GM12878 (cell line): Measurements from ENCODE around the gene UCHL5.

Source experiments
- CREB1 ChIP-seq: IDR thresholded peaks from 2 replicates; pipeline ENCODE4 v1.6.1; 2012; ENCODE audit warnings: low read depth, mild to moderate bottlenecking, inconsistent platforms
- EZH2 ChIP-seq: IDR thresholded peaks from 2 replicates; pipeline ENCODE4 v1.6.1; 2012; ENCODE audit warnings: low read depth, mild to moderate bottlenecking, control low read depth, inconsistent platforms, low read length, borderline replicate concordance; ENCODE audit not compliant: control insufficient read depth
- FOXM1 ChIP-seq: IDR thresholded peaks from 2 replicates; pipeline ENCODE4 v1.6.1; 2012; ENCODE audit warnings: low read depth, mild to moderate bottlenecking, inconsistent platforms, low read length, moderate library complexity
- KDM1A ChIP-seq: fragments of 200-600 bp; sonication (generic); IDR thresholded peaks from 2 replicates; pipeline ENCODE4 v1.6.1; 2016; ENCODE audit warnings: borderline replicate concordance
- POLR2AphosphoS2 ChIP-seq: IDR thresholded peaks from 2 replicates; pipeline ENCODE4 v1.6.1; 2011; ENCODE audit warnings: low read depth, mild to moderate bottlenecking, low read length, improper control_type of control experiment, moderate library complexity
- POLR2AphosphoS5 ChIP-seq: IDR thresholded peaks from 2 replicates; pipeline ENCODE4 v1.6.1; 2011; ENCODE audit warnings: mild to moderate bottlenecking, low read length, inconsistent platforms
- RAD21 ChIP-seq: IDR thresholded peaks from 2 replicates; pipeline ENCODE4 v1.6.1; 2011; ENCODE audit warnings: mild to moderate bottlenecking, low read depth, low read length, moderate library complexity; ENCODE audit not compliant: insufficient read depth
- RELA ChIP-seq: fragments of 450-650 bp; IDR thresholded peaks from 2 replicates; pipeline ENCODE4 v1.8.0; 2014; ENCODE audit warnings: borderline replicate concordance; ENCODE audit not compliant: partially characterized antibody
- TF ChIP-seq, protein P1 (sequence below): fragments of 450-650 bp; IDR thresholded peaks from 2 replicates; pipeline ENCODE4 v1.6.1; 2017; ENCODE audit warnings: mild to moderate bottlenecking, low read depth, inconsistent platforms; ENCODE audit not compliant: poor library complexity, severe bottlenecking
- TF ChIP-seq, protein P2 (sequence below), 3 experiments: IDR thresholded peaks in 2 of 3; conservative IDR thresholded peaks in 1 of 3; 2 replicates each; pipeline ENCODE4 v1.5.1; 2011; ENCODE audit warnings: low read depth in 3 of 3, low read length in 3 of 3, mild to moderate bottlenecking in 3 of 3, control low read depth in 2 of 3, moderate library complexity in 2 of 3, inconsistent platforms in 1 of 3, mixed read lengths in 1 of 3; ENCODE audit not compliant: control insufficient read depth in 2 of 3, insufficient read depth in 1 of 3; ENCODE audit errors: extremely low read depth in 1 of 3
- TF ChIP-seq, protein P3 (sequence below): IDR thresholded peaks from 2 replicates; pipeline ENCODE4 v1.6.1; 2012; ENCODE audit warnings: low read depth, low read length, improper control_type of control experiment
- TF ChIP-seq, protein P4 (sequence below): fragments of 450-650 bp; IDR thresholded peaks from 2 replicates; pipeline ENCODE4 v1.6.1; 2016; ENCODE audit warnings: mild to moderate bottlenecking, moderate library complexity, borderline replicate concordance
- TF ChIP-seq, protein P5 (sequence below): fragments of 450-650 bp; conservative IDR thresholded peaks from 2 replicates; pipeline ENCODE4 v1.6.1; 2017; ENCODE audit warnings: mild to moderate bottlenecking, moderate library complexity

DNA sequence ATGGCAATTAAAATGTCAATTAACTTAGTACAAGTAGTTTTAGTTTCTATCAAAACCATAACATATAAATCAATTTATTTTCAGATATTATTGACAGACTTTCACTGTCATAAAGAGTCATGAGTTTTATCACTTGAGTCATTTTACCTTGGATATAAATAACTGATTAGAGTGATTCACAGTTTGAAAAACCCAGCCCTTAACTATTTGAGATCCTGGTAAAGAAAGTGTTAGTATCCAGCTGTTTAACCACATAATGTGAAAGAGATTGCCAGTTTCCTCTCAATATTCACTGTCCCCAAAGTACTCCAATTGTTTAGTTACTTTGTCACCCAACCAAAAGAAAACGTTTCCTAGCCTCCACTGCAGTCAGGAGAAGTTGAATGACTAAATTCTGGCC lies 91.3 kb downstream of the UCHL5 start:
- TF ChIP-seq, protein P1, sequence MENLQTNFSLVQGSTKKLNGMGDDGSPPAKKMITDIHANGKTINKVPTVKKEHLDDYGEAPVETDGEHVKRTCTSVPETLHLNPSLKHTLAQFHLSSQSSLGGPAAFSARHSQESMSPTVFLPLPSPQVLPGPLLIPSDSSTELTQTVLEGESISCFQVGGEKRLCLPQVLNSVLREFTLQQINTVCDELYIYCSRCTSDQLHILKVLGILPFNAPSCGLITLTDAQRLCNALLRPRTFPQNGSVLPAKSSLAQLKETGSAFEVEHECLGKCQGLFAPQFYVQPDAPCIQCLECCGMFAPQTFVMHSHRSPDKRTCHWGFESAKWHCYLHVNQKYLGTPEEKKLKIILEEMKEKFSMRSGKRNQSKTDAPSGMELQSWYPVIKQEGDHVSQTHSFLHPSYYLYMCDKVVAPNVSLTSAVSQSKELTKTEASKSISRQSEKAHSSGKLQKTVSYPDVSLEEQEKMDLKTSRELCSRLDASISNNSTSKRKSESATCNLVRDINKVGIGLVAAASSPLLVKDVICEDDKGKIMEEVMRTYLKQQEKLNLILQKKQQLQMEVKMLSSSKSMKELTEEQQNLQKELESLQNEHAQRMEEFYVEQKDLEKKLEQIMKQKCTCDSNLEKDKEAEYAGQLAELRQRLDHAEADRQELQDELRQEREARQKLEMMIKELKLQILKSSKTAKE = no peak
- TF ChIP-seq RELA (no peak), KDM1A (no peak), CREB1 (no peak), EZH2 (no peak), POLR2AphosphoS5 (no peak), RAD21 (no peak), POLR2AphosphoS2 (no peak), FOXM1 (no peak)
- TF ChIP-seq, protein P2, sequence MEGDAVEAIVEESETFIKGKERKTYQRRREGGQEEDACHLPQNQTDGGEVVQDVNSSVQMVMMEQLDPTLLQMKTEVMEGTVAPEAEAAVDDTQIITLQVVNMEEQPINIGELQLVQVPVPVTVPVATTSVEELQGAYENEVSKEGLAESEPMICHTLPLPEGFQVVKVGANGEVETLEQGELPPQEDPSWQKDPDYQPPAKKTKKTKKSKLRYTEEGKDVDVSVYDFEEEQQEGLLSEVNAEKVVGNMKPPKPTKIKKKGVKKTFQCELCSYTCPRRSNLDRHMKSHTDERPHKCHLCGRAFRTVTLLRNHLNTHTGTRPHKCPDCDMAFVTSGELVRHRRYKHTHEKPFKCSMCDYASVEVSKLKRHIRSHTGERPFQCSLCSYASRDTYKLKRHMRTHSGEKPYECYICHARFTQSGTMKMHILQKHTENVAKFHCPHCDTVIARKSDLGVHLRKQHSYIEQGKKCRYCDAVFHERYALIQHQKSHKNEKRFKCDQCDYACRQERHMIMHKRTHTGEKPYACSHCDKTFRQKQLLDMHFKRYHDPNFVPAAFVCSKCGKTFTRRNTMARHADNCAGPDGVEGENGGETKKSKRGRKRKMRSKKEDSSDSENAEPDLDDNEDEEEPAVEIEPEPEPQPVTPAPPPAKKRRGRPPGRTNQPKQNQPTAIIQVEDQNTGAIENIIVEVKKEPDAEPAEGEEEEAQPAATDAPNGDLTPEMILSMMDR (IDR thresholded peaks at IDR 0.05 in 2 of 3, conservative IDR thresholded peaks at IDR 0.05 in 1 of 3; ENCODE audit: control insufficient read depth in 2 of 3, extremely low read depth in 1 of 3, insufficient read depth in 1 of 3, low read depth in 3 of 3, low read length in 3 of 3) = no peak
- TF ChIP-seq, protein P3, sequence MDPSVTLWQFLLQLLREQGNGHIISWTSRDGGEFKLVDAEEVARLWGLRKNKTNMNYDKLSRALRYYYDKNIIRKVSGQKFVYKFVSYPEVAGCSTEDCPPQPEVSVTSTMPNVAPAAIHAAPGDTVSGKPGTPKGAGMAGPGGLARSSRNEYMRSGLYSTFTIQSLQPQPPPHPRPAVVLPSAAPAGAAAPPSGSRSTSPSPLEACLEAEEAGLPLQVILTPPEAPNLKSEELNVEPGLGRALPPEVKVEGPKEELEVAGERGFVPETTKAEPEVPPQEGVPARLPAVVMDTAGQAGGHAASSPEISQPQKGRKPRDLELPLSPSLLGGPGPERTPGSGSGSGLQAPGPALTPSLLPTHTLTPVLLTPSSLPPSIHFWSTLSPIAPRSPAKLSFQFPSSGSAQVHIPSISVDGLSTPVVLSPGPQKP = no peak
- TF ChIP-seq, protein P4, sequence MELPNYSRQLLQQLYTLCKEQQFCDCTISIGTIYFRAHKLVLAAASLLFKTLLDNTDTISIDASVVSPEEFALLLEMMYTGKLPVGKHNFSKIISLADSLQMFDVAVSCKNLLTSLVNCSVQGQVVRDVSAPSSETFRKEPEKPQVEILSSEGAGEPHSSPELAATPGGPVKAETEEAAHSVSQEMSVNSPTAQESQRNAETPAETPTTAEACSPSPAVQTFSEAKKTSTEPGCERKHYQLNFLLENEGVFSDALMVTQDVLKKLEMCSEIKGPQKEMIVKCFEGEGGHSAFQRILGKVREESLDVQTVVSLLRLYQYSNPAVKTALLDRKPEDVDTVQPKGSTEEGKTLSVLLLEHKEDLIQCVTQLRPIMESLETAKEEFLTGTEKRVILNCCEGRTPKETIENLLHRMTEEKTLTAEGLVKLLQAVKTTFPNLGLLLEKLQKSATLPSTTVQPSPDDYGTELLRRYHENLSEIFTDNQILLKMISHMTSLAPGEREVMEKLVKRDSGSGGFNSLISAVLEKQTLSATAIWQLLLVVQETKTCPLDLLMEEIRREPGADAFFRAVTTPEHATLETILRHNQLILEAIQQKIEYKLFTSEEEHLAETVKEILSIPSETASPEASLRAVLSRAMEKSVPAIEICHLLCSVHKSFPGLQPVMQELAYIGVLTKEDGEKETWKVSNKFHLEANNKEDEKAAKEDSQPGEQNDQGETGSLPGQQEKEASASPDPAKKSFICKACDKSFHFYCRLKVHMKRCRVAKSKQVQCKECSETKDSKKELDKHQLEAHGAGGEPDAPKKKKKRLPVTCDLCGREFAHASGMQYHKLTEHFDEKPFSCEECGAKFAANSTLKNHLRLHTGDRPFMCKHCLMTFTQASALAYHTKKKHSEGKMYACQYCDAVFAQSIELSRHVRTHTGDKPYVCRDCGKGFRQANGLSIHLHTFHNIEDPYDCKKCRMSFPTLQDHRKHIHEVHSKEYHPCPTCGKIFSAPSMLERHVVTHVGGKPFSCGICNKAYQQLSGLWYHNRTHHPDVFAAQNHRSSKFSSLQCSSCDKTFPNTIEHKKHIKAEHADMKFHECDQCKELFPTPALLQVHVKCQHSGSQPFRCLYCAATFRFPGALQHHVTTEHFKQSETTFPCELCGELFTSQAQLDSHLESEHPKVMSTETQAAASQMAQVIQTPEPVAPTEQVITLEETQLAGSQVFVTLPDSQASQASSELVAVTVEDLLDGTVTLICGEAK = no peak
- TF ChIP-seq, protein P5, sequence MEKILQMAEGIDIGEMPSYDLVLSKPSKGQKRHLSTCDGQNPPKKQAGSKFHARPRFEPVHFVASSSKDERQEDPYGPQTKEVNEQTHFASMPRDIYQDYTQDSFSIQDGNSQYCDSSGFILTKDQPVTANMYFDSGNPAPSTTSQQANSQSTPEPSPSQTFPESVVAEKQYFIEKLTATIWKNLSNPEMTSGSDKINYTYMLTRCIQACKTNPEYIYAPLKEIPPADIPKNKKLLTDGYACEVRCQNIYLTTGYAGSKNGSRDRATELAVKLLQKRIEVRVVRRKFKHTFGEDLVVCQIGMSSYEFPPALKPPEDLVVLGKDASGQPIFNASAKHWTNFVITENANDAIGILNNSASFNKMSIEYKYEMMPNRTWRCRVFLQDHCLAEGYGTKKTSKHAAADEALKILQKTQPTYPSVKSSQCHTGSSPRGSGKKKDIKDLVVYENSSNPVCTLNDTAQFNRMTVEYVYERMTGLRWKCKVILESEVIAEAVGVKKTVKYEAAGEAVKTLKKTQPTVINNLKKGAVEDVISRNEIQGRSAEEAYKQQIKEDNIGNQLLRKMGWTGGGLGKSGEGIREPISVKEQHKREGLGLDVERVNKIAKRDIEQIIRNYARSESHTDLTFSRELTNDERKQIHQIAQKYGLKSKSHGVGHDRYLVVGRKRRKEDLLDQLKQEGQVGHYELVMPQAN = no peak
